HCT116 (cell line): ENCODE measurements around the gene DLX4.

Source experiments
- CBX3 ChIP-seq: IDR thresholded peaks from 2 replicates; pipeline ENCODE4 v1.6.1; 2012; ENCODE audit warnings: low read depth
- EZH2 ChIP-seq: fragments of 200-600 bp; sonication (generic); IDR thresholded peaks from 2 replicates; pipeline ENCODE4 v1.6.1; 2017; ENCODE audit warnings: antibody characterized with exemption, mixed run types
- FOSL1 ChIP-seq: IDR thresholded peaks from 2 replicates; pipeline ENCODE4 v1.6.1; 2012; ENCODE audit warnings: low read depth
- POLR2A ChIP-seq: IDR thresholded peaks from 2 replicates; pipeline ENCODE4 v1.7.0; 2011; ENCODE audit warnings: borderline replicate concordance; ENCODE audit not compliant: insufficient read depth, insufficient read length; ENCODE audit errors: extremely low read depth
- POLR2AphosphoS5 ChIP-seq: IDR thresholded peaks from 2 replicates; pipeline ENCODE4 v1.6.1; 2011; ENCODE audit warnings: mild to moderate bottlenecking, low read depth, low read length, moderate library complexity
- SIN3A ChIP-seq: IDR thresholded peaks from 2 replicates; pipeline ENCODE4 v1.6.1; 2012; ENCODE audit warnings: low read depth
- SP1 ChIP-seq: IDR thresholded peaks from 2 replicates; pipeline ENCODE4 v1.6.1; 2012; ENCODE audit warnings: low read depth
- TF ChIP-seq, protein P1 (sequence below), 3 experiments: fragments of 200-600 bp in 1 of 3; sonication (generic) in 1 of 3; IDR thresholded peaks in 2 of 3; conservative IDR thresholded peaks in 1 of 3; 2 replicates each; pipeline ENCODE4 v1.5.1; 2012 to 2017; ENCODE audit warnings: low read depth in 2 of 3, low read length in 2 of 3, antibody characterized with exemption in 1 of 3, borderline replicate concordance in 1 of 3, control low read depth in 1 of 3, mild to moderate bottlenecking in 1 of 3, mixed read lengths in 1 of 3, mixed run types in 1 of 3, moderate library complexity in 1 of 3; ENCODE audit not compliant: insufficient read depth in 1 of 3

DNA sequence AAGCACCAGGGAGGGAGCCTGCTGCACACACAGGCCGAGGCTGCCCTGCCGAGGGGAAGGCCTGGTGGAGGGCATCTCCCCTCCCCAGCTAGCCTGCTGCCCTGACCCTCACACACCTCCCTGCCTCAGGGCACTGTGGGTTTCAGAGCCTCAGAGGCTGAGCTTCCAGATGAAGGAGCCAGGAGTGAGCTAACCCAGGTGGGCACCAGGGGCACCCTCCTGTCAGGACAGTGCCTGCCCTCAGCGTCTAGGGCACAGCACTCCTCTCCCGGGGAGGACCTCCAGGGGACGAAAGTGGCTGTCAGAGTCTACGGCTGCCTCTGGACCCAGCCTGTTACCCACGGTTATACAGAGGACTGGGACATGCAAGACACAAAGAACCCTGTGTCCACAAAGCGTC, 22.8 kb upstream of the DLX4 start:
- no peak for TF ChIP-seq EZH2
- TF ChIP-seq FOSL1 = no peak
- TF ChIP-seq POLR2AphosphoS5 = no peak
- no peak for TF ChIP-seq POLR2A
- no peak for TF ChIP-seq SP1
- TF ChIP-seq CBX3 = no peak
- TF ChIP-seq, protein P1, sequence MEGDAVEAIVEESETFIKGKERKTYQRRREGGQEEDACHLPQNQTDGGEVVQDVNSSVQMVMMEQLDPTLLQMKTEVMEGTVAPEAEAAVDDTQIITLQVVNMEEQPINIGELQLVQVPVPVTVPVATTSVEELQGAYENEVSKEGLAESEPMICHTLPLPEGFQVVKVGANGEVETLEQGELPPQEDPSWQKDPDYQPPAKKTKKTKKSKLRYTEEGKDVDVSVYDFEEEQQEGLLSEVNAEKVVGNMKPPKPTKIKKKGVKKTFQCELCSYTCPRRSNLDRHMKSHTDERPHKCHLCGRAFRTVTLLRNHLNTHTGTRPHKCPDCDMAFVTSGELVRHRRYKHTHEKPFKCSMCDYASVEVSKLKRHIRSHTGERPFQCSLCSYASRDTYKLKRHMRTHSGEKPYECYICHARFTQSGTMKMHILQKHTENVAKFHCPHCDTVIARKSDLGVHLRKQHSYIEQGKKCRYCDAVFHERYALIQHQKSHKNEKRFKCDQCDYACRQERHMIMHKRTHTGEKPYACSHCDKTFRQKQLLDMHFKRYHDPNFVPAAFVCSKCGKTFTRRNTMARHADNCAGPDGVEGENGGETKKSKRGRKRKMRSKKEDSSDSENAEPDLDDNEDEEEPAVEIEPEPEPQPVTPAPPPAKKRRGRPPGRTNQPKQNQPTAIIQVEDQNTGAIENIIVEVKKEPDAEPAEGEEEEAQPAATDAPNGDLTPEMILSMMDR (IDR thresholded peaks at IDR 0.05 in 2 of 3, conservative IDR thresholded peaks at IDR 0.05 in 1 of 3; ENCODE audit: borderline replicate concordance in 1 of 3, insufficient read depth in 1 of 3, low read depth in 2 of 3, low read length in 2 of 3) = no peak
- TF ChIP-seq SIN3A = no peak
